CD14-positive monocyte (primary cell): Measurements from ENCODE around the gene MACROD2. TPM values are rescaled to one million over a fixed set of nuclear protein-coding genes. Genes with fewer than 3 reads are reported as not detected.

ENCODE experiments used
- DNase-seq, 3 donors: peaks; one replicate each; pipeline ENCODE4 v3.0.0-alpha.2; 2011 to 2022
- H2AFZ ChIP-seq: 2 replicates; pipeline ENCODE4 v1.6.0; 2012; ENCODE audit warnings: mild to moderate bottlenecking, low read depth, low read length, inconsistent platforms; ENCODE audit not compliant: insufficient read depth, poor library complexity, severe bottlenecking
- H3K27ac ChIP-seq, 2 donors: 1 replicate in 1 of 2; 2 replicates in 1 of 2; pipeline ENCODE4 v1.5.1; 2012 to 2013; ENCODE audit warnings: low read length in 2 of 2, control low read depth in 1 of 2, inconsistent platforms in 1 of 2, low read depth in 1 of 2, mild to moderate bottlenecking in 1 of 2
- H3K27me3 ChIP-seq, 2 donors: one replicate each; pipeline versions ENCODE4 v1.6.0 to v1.6.1; 2011 to 2013; ENCODE audit warnings: low read length in 2 of 2; ENCODE audit not compliant: control insufficient read depth in 2 of 2, insufficient read depth in 2 of 2
- H3K36me3 ChIP-seq, 2 donors: replicated peaks in 1 of 2; 1 replicate in 1 of 2; 2 replicates in 1 of 2; pipeline versions ENCODE4 v1.5.1 to v1.6.1; 2012 to 2013; ENCODE audit warnings: low read length in 2 of 2, control low read depth in 1 of 2, inconsistent platforms in 1 of 2, mild to moderate bottlenecking in 1 of 2; ENCODE audit not compliant: insufficient read depth in 2 of 2, control insufficient read depth in 1 of 2
- H3K4me1 ChIP-seq, 2 donors: 1 replicate in 1 of 2; 2 replicates in 1 of 2; pipeline versions ENCODE4 v1.5.1 to v1.6.1; 2012 to 2013; ENCODE audit warnings: low read length in 2 of 2, control low read depth in 1 of 2, inconsistent platforms in 1 of 2, mild to moderate bottlenecking in 1 of 2, moderate library complexity in 1 of 2; ENCODE audit not compliant: insufficient read depth in 2 of 2, control insufficient read depth in 1 of 2
- H3K4me2 ChIP-seq: replicated peaks from 2 replicates; pipeline ENCODE3; 2012; ENCODE audit warnings: low read length, moderate library complexity, mild to moderate bottlenecking; ENCODE audit not compliant: poor library complexity, severe bottlenecking; ENCODE audit errors: extremely low read depth
- H3K4me3 ChIP-seq, 3 experiments: fragments of 200-600 bp in 1 of 3; sonication (generic) in 1 of 3; replicated peaks in 1 of 3; 1 replicate in 2 of 3; 2 replicates in 1 of 3; pipeline ENCODE4 v1.5.1; 2011 to 2013; ENCODE audit warnings: low read length in 3 of 3, mild to moderate bottlenecking in 3 of 3, control low read depth in 2 of 3, low read depth in 2 of 3, inconsistent platforms in 1 of 3, moderate library complexity in 1 of 3
- H3K79me2 ChIP-seq: 2 replicates; pipeline ENCODE4 v1.6.0; 2012; ENCODE audit warnings: mild to moderate bottlenecking, control low read depth, inconsistent platforms, low read length, moderate library complexity; ENCODE audit not compliant: insufficient read depth
- H3K9ac ChIP-seq: 2 replicates; pipeline ENCODE4 v1.6.0; 2017; ENCODE audit warnings: low read length, mild to moderate bottlenecking; ENCODE audit not compliant: insufficient read depth, poor library complexity, severe bottlenecking
- H3K9me3 ChIP-seq, 2 donors: replicated peaks in 1 of 2; 1 replicate in 1 of 2; 2 replicates in 1 of 2; pipeline versions ENCODE4 v1.5.1 to v1.6.1; 2012 to 2013; ENCODE audit warnings: low read length in 2 of 2, control low read depth in 1 of 2; ENCODE audit not compliant: control insufficient read depth in 1 of 2, insufficient read depth in 1 of 2
- H4K20me1 ChIP-seq: 2 replicates; pipeline ENCODE4 v1.6.0; 2012; ENCODE audit warnings: mild to moderate bottlenecking, low read length, control low read depth, moderate library complexity; ENCODE audit not compliant: insufficient read depth
- H3K27ac Mint-ChIP-seq, 7 donors: one replicate each; pipeline ENCODE4 v1.8.0; 2020; ENCODE audit warnings: mild to moderate bottlenecking in 7 of 7, mixed read lengths in 7 of 7, moderate library complexity in 6 of 7, inconsistent platforms in 2 of 7
- H3K27me3 Mint-ChIP-seq, 3 donors: one replicate each; pipeline ENCODE4 v1.8.0; 2021 to 2022; ENCODE audit warnings: low read depth in 3 of 3, mild to moderate bottlenecking in 3 of 3, mixed read lengths in 3 of 3, moderate library complexity in 3 of 3, inconsistent platforms in 1 of 3
- H3K36me3 Mint-ChIP-seq, 2 donors: one replicate each; pipeline ENCODE4 v1.8.0; 2020; ENCODE audit warnings: mixed read lengths in 2 of 2, inconsistent platforms in 1 of 2, mild to moderate bottlenecking in 1 of 2
- H3K4me1 Mint-ChIP-seq: one replicate; pipeline ENCODE4 v1.8.0; 2020; ENCODE audit warnings: mild to moderate bottlenecking, mixed read lengths
- H3K4me3 Mint-ChIP-seq, 2 donors: one replicate each; pipeline ENCODE4 v1.8.0; 2020; ENCODE audit warnings: mild to moderate bottlenecking in 2 of 2, mixed read lengths in 2 of 2, moderate library complexity in 1 of 2
- H3K9me3 Mint-ChIP-seq, 7 donors: one replicate each; pipeline ENCODE4 v1.8.0; 2020 to 2022; ENCODE audit warnings: mixed read lengths in 7 of 7, mild to moderate bottlenecking in 6 of 7, moderate library complexity in 6 of 7, inconsistent platforms in 2 of 7
- WGBS: methylation state at CpG from one replicate; pipeline ENCODE4 v1.1.5; 2013; ENCODE audit warnings: missing lambda C conversion rate; ENCODE audit not compliant: insufficient coverage; 5-methylcytosine and 5-hydroxymethylcytosine counted together
- intact Hi-C, 2 donors: fragments of 100-400 bp; cut with micrococcal nuclease; formaldehyde crosslinking; loops; one replicate each; pipeline versions ENCODE4 v1.15.0 to v1.15.1; 2023
- polyA plus RNA-seq, 3 donors: library from polyadenylated mRNA; depleted of rRNA in 1 of 3; unstranded in 2 of 3; stranded (reverse) in 1 of 3; fragments of 300-500 nt in 2 of 3; fragments of >200 nt in 1 of 3; fragmentation: Illumina TruSeq in 2 of 3; gene quantifications; 1 replicate in 2 of 3; 2 replicates in 1 of 3; pipeline ENCODE4 v1.2.3, GENCODE V29; 2012 to 2021
- TF ChIP-seq, protein P1 (sequence below): fragments of 200-600 bp; IDR thresholded peaks from one replicate; pipeline ENCODE4 v1.8.0; 2022; ENCODE audit warnings: antibody characterized with exemption, mild to moderate bottlenecking

MACROD2 gene
- polyA plus RNA-seq, 3 donors: 0.23 TPM; not detected in 2

DNA sequence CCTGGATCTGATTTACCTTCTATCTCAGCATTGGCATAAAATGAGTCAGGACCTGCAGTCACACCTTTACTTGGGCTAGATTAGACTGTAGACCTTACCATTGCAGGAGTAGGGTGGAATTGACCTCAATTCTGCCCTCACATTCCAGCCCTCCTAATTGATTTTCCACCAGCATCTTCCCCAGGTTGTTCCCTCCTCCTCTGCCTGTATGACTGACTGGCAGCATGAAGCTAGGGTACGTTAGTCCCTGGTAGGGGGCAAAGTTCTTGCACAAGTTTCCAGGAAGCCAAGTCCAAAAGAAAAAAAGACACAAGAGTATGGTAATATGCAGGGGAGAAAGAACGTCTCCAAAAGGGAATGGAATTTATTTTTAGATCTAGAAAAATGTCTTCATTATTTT is 567.7 kb downstream of the MACROD2 start:
- H3K4me3 Mint-ChIP-seq: no peak overlapping the region
- Histone ChIP-seq H3K4me1 (no peaks in the 10 kb centered on the region), H3K4me3 (no peak overlapping the region), H3K9ac (no peak overlapping the region), H2AFZ (no peak overlapping the region), H3K79me2 (no peaks in the 10 kb centered on the region), H3K9me3 (peaks cover 0 to 6% of the 10 kb centered on the region in 2 donors), H3K4me2 (no peak overlapping the region), H4K20me1 (no peaks in the 10 kb centered on the region), H3K36me3 (no peaks in the 10 kb centered on the region), H3K27me3 (no peaks in the 10 kb centered on the region), H3K27ac (no peak overlapping the region)
- no peaks in the 10 kb centered on the region for H3K4me1 Mint-ChIP-seq
- TF ChIP-seq, protein P1, sequence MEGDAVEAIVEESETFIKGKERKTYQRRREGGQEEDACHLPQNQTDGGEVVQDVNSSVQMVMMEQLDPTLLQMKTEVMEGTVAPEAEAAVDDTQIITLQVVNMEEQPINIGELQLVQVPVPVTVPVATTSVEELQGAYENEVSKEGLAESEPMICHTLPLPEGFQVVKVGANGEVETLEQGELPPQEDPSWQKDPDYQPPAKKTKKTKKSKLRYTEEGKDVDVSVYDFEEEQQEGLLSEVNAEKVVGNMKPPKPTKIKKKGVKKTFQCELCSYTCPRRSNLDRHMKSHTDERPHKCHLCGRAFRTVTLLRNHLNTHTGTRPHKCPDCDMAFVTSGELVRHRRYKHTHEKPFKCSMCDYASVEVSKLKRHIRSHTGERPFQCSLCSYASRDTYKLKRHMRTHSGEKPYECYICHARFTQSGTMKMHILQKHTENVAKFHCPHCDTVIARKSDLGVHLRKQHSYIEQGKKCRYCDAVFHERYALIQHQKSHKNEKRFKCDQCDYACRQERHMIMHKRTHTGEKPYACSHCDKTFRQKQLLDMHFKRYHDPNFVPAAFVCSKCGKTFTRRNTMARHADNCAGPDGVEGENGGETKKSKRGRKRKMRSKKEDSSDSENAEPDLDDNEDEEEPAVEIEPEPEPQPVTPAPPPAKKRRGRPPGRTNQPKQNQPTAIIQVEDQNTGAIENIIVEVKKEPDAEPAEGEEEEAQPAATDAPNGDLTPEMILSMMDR: no peak
- no peak overlapping the region for H3K27ac Mint-ChIP-seq
- 80% methylated on average over 1 of the region's 2 CpGs for WGBS
- H3K27me3 Mint-ChIP-seq: no peaks in the 10 kb centered on the region
- no peak for DNase-seq
- H3K36me3 Mint-ChIP-seq: no peaks in the 10 kb centered on the region
- peaks cover 0 to 9% (median 5%) of the 10 kb centered on the region in 7 donors for H3K9me3 Mint-ChIP-seq
- intact Hi-C loops: no loop called here

DNA sequence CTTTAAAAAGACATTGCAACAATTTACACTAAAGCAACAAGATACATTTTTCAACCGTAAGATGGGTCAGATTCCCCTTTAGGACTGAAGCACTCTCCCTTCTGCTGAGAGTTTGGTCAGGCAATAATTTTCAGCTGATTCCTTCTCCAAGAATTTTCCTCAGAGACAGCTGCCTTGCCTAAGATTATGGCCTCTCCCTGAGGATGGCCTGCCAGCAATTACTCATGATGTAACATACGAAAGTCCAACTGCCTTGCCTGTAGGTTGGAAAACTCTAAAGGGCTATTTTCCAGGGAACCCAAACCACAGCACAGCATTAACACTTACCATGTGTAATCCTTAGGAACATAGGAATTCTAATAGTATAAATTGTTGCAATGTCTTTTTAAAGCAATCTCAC is 571.2 kb downstream of the MACROD2 start:
- H3K36me3 Mint-ChIP-seq: no peaks in the 10 kb centered on the region
- no peak overlapping the region for H3K27ac Mint-ChIP-seq
- TF ChIP-seq, protein P1: no peak

More for the DNA sequence above, 571.2 kb downstream of the MACROD2 start:
- H4K20me1 ChIP-seq: no peaks in the 10 kb centered on the region
- Mint-ChIP-seq H3K9me3 (peaks cover 0 to 9% (median 5%) of the 10 kb centered on the region in 7 donors), H3K27me3 (no peaks in the 10 kb centered on the region), H3K4me3 (no peak overlapping the region), H3K4me1 (no peaks in the 10 kb centered on the region)
- no peak overlapping the region for H3K27ac ChIP-seq
- no peaks in the 10 kb centered on the region for H3K27me3 ChIP-seq
- H3K36me3 ChIP-seq: no peaks in the 10 kb centered on the region
- no peaks in the 10 kb centered on the region for H3K4me1 ChIP-seq
- intact Hi-C loops: no loop called here
- no peak overlapping the region for H2AFZ ChIP-seq
- no peak overlapping the region for H3K4me3 ChIP-seq
- no peak overlapping the region for H3K9ac ChIP-seq
- H3K4me2 ChIP-seq: no peak overlapping the region
- peaks cover 0 to 6% of the 10 kb centered on the region in 2 donors for H3K9me3 ChIP-seq
- WGBS: 100% methylated on average over 1 of the region's 2 CpGs
- no peak for DNase-seq
- no peaks in the 10 kb centered on the region for H3K79me2 ChIP-seq
